Fibroblast of skin of scalp (primary cell): Measurements from ENCODE around the gene NOC2L.
"Not testable (repeated sequence)": the region's sequence is repeated elsewhere in the genome, so short reads cannot be mapped to it uniquely, and the experiment has no call there.

Source experiments
- DNase-seq: peaks from one replicate; pipeline ENCODE4 v3.0.0-alpha.2; 2013

NOC2L gene

DNA sequence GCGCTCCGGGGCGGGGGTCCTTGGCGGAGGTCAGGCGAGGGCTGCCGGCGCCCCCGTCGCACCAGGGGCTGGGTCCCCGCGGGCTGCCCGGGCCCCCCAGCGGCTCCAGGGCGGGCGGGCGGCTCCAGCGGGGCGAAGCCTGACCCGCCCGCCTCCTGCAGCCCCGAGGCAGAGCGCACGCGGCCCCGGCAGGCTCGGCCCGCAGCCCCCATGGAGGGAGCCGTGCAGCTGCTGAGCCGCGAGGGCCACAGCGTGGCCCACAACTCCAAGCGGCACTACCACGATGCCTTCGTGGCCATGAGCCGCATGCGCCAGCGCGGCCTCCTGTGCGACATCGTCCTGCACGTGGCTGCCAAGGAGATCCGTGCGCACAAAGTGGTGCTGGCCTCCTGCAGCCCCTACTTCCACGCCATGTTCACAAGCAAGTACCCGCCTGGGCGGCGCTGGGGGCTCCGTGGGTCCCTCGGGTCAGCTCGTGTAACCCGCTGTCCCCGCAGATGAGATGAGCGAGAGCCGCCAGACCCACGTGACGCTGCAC, 2.1 kb upstream of the NOC2L start:
- DNase-seq, result no peak

DNA sequence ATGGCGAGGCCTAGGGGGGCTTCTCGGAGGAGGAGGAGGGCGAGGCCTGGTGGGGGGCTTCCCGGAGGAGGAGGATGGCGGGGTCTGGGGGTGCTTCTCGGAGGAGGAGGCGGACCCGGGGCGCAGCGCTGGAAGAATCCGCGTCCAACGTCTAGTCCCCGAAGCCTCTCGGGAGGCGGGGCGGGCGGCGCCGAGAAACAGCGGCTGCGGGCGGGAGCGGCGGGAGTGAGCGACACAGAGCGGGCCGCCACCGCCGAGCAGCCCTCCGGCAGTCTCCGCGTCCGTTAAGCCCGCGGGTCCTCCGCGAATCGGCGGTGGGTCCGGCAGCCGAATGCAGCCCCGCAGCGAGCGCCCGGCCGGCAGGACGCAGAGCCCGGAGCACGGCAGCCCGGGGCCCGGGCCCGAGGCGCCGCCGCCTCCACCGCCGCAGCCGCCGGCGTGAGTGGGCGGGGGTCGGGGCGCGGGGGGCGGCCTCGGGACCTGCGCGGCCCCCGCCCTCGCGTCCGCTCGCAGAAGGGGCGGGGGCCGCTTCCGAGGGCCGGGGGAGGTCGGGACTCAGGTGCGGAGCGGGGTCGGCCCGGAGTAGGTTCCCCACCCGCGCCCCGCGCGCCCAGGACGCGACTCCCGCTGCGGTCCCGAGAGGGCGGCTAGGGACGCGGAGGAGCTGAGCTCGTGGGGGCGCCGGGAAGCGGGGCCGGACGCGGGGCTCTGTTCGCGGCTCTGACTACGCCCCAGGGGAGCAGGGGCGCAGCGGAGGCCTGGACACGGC, 1.5 kb upstream of the NOC2L start, which contains the start of gene KLHL17:
Gene KLHL17, plus strand, starts transcription at position 222 of the 769 bp plus-strand sequence. Its CDS starts 110 bp downstream, at position 332.
- peak; percentile 75 for DNase-seq

- no peak for DNase-seq
Measured at GRCh38 chr1:959731-960362, 791 bp upstream of the NOC2L start.

DNA sequence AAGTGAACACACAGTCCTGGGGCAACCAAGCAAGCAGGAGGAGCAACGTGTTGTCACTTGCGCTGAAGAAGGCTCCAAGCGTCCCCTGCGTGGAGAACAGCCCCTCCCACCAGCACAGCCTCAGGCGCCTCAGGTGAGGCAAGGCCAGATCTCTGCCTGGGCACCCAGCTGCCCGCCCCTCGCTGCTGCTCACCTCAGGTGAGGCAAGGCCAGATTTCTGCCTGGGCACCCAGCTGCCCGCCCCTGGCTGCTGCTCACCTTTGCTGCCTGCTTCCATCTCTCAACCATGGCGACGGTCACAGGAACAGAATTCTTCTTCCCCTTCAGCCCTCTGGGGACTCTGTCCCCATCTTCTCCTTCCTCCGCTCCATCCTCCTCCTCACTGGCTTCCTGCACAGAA, 2.4 kb downstream of the NOC2L start:
- no peak for DNase-seq

- no peak for DNase-seq
Measured at GRCh38 chr1:955474-955873, 3.6 kb downstream of the NOC2L start.

GRCh38 chr1:954927-955326, 4.1 kb downstream of the NOC2L start:
- DNase-seq, result no peak

DNA sequence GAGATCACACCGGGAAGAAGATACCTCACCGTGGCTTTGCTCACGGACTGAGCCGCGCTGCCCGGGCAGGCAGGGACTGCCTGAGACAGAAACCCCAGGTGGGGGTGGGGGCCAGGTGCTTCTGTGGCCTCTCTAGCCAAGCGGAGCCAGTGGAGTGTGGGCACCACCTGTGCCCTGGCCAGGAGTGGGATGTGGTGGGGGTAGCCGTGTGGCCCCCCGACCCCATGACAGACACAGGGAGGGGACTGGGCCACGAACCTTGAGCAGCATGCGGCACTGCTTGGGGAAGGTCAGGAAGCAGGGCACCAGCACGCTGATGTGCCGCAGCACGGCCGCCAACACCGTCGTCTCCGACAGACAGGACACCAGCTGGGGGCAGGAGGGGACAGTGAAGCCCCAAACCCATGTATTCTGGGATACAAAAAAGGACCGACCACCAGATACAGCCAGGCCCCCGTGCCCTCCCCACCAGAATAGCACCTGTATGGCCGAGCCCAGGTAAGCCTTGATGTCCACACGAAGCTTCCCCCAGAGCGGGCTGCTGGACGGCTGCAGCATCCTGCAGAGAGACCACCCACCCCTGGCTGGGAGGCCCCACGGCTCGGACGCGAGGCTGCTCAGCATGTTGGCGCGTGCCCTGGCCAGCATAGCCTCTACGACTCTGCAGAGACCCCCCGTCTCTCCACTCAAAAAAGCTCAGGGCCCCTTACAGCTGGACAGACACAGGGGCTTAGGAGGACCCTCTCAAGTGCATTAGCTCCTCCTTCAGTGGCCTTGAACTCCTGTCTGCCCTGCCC, 5.3 kb downstream of the NOC2L start:
- no peak for DNase-seq

DNA sequence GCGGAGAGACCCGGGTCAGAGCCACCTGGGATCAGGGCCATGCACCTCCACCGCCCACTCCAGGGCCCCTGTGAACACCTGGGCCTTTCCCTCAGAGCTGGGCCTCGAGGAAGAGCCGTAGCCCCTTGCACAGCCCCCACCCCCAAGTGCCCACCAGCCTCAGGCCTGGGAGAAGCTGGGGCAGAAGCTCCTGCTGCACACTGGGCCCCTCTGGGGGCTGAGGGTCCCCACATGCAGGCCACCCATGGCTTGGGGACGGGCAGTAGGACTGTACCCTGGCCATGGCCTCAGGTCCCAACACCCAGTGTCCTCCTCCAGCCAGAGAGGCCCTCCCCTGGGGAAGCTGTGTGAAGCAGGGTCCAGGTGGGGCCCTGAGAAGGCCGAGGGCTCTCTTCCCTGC, 6.5 kb downstream of the NOC2L start:
- DNase-seq, result no peak

DNA sequence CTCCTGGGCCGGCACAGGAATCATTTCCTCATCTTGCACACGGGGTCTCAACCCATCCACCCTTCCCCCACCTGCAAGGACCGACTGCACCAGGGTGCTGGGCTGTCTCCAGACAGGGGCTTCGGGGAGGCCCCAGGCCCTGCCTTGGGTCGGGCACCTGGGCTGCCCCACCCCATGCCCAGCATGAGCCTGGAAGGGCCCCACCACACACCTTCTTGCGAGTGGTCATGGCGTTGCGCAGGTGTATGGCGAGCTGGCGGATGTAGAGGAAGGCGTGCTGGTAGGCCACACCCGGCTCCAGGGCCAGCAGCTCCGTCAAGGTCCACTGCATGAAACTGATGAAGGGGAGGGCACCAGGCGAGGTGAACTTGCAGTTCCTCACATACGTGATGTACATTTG, 6.9 kb downstream of the NOC2L start:
- no peak for DNase-seq

DNA sequence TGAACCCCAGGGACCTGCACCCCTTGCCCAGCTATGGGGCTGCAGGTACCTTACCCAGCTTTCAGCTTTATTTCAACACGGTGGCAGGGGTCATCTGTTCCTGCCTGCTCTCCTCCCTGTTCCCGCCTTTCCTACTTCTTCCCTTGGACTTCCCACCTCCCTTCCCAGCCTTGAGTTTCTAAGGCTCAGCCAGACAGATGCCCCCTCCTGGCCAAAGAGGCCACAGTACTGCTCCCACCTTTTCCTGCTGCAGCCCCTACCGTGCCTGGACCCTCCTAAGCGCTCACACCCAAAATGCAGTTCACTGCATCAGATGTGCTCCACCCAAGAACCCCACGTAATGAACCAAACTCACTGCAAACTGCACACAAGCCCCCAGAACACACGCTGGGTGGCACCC, 7.7 kb downstream of the NOC2L start:
- DNase-seq, result no peak

GRCh38 chr1:950881-951280, 8.2 kb downstream of the NOC2L start:
- DNase-seq, result no peak

DNA sequence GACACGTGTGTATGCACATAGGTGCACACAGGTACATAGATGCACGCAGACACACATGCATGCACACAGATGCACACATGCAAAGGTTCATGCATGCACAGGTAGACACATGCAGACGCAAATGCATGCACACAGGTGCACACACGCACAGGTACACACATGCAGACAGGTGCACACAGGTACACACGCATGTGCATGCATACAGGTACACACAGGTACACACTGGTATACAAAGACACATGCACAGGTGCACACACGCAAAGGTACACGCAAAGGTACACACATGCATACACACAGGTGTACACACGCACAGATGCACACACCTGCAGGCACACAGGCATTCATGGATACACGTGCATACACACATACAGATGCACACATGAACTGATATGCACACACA, 8.8 kb downstream of the NOC2L start:
- no peak for DNase-seq

DNA sequence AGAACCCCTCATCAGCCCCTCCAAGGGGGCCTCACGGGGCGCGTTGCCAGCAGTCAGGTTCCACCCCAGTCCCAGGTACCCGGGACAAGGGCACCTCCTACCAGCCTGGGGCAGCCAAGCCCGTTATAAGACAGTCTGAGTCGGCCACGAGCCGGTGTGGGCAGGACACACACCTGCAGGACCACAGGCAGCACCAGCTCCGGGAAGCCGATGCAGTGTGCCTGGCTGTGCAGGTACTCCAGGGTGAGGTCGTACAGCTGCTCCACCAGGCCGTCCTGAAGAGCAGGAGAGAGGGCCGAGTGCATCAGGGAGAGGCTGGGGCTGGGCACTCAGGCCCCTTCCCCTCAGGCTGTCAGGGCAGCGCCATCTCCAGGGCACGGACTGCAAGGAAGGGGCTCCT, 11.1 kb downstream of the NOC2L start:
- DNase-seq, result no peak

- not testable (repeated sequence) for DNase-seq
Measured at GRCh38 chr1:946811-947210, 12.2 kb downstream of the NOC2L start.

DNA sequence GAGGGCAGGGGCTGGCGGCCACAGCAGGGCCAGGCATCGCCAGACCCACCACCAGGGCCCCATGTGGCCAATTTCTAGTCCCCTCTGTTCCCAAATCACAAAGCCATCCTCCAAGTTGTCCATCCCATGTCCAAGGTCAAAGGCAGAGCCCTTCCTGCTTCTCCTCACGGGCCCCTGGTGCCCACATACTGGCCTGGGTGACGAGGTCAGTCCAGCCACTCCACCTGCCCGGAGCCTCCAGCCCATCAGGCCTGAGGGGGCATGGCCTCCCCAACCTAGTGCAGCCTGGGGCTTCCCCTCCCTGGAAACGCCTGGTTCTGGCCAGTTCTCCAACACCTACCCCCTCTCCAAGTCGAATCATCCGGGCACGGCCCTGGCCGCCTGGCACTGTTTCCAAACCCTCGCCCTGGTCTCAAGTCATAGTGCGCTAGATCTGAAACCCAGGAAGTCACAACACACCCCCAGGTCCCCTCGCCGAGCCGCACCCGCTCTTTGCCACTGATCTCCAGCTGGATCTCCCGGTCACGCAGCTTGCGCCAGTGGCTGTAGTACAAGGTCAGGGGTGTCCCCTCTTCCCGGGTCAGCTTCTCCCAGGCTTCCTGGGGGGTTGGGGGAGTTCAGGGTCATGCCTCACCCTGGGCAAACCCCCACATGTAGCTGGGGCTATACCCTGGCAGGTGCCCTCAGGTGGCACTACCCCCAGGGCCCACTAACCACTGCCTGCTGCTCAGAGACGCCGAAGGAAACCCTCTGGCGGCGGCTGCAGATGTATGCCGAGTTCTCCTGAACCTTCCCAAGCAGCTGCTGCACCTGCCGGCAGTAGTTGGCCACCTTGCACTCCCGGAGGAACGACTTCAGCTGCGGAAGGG, 13.1 kb downstream of the NOC2L start:
- DNase-seq, result no peak

DNA sequence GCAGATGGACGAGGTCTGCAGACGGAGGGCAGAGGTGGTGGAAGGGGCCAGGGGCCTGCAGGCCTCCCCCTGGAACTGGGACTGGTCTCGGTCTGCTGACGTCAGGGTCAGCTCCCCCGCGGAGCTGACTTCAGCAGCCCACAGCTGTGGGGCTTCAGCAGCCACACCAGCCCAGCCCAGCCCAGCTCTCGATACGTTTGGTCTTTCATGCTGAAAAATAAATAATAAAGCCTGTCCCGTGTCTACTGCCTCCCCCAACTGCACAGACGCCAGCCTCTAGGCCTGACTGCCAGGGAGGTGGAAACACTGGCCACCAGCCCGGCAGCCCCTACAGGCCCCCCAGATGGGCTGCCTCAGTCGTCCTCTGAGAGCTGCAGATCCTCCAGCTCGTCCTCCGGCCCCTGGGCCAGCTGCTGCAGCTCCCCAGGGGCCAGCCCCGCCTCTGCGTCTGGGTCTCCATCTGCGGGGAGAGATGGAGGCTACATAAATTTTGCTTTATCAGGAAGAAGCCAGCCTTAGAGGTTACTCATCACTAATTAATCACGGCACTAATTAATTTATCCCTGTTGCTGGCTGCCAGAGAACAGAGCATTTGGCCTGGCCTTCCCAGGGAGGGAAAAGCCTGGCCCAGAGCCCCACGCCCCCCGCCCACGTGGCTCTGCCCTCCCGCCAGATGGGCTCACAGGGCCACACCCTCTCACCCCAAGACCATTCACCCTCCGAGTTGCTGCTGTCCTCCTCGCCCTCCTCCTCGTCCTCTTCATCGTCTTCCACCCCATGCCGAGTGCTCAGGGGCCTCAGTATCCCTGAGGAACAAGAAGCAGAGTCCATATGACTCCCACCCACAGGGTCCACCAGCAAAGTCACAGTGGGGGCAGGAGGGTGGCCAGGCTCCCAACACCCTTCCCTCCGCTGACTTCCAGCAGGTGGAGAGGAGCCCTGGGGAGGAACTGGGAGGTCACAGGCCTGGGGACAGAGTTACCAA, 14.4 kb downstream of the NOC2L start:
- peak; percentile 53 for DNase-seq

DNA sequence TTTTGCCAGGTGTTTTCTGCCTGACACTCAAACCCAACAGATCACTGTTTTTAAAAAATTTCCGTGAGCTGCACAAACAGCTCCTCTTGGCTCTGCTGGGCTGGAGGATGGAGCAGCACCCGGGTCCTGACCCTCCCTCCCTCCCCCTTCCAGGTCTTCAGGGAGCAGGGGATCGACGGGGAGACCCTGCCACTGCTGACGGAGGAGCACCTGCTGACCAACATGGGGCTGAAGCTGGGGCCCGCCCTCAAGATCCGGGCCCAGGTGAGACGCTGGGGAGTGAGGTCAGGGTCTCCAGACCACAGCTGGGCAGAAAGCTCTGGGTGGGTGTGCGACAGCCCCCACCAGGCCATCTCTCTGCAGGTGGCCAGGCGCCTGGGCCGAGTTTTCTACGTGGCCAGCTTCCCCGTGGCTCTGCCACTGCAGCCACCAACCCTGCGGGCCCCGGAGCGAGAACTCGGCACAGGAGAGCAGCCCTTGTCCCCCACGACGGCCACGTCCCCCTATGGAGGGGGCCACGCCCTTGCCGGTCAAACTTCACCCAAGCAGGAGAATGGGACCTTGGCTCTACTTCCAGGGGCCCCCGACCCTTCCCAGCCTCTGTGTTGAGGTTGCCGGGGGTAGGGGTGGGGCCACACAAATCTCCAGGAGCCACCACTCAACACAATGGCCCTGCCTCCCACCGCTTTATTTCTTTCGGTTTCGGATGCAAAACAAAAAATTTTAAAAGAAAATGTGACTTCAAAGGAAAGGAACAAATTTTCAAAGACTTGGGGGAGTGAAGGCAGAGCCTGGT, 15.3 kb downstream of the NOC2L start:
- no peak for DNase-seq

DNA sequence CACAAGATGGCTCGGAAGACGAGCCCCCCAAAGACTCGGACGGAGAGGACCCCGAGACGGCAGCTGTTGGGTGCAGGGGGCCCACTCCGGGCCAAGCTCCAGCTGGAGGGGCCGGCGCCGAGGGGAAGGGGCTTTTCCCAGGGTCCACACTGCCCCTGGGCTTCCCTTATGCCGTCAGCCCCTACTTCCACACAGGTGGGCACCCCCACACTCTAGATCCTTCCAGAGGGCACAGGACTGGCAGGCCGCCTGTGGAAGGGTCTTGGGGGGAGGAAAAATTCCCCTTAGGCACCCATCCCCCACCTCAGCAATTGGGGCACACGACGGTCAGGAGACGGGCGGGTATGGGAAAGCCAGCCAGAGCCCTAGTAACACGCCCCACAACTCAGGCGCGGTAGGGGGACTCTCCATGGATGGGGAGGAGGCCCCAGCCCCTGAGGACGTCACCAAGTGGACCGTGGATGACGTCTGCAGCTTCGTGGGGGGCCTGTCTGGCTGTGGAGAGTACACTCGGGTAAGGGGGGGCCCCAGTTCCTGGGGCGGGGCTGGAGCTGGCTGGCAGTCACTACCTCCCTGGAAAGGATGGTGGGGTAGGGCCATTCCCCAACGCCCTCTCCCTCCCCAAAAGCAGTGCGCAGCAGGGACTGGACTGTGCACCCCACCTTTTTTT, 16.1 kb downstream of the NOC2L start:
- peak; percentile 77 for DNase-seq

DNA sequence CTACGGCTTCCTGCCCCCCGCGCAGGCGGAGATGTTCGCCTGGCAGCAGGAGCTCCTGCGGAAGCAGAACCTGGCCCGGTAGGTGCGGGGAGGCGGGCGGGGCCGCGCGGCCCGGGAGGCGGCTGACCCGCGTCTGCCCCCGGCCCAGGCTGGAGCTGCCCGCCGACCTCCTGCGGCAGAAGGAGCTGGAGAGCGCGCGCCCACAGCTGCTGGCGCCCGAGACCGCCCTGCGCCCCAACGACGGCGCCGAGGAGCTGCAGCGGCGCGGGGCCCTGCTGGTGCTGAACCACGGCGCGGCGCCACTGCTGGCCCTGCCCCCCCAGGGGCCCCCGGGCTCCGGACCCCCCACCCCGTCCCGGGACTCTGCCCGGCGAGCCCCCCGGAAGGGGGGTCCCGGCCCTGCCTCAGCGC, 16.6 kb downstream of the NOC2L start:
- no peak for DNase-seq
